ENCODE results near the gene IGFL2.

DNA sequence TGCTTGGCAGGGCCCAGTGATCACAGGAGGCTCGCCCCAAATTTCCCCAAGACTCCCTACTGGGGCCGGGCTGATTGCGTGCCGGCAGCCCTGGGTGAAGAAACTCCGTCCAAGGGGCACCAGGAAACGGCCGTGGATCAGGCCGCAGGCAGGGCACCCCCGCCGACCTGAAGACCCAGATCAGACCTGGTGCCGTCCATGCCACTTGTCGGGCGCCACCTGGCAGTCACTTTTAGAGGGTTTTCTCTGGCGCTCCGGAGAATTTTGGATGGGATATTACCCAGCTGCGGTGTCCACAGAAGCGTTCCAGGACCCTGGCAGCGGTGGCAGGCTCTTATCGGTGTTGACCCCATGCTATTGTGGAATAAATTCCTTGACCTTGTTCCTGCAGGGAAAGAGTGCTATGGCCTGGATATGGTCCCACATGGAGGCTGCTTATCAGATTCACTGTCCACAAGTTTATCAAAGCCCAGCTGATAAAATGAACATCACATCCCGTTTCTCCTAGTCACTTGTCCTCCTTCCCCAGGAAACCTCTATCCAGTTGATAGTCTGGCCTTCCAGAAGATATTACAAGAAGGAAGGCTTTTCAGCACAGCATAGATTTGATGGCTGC lies 38.2 kb downstream of the IGFL2 start:
- no peak for TF ChIP-seq POLR2A (IDR thresholded peaks at IDR 0.05)
- TF ChIP-seq, protein P1, sequence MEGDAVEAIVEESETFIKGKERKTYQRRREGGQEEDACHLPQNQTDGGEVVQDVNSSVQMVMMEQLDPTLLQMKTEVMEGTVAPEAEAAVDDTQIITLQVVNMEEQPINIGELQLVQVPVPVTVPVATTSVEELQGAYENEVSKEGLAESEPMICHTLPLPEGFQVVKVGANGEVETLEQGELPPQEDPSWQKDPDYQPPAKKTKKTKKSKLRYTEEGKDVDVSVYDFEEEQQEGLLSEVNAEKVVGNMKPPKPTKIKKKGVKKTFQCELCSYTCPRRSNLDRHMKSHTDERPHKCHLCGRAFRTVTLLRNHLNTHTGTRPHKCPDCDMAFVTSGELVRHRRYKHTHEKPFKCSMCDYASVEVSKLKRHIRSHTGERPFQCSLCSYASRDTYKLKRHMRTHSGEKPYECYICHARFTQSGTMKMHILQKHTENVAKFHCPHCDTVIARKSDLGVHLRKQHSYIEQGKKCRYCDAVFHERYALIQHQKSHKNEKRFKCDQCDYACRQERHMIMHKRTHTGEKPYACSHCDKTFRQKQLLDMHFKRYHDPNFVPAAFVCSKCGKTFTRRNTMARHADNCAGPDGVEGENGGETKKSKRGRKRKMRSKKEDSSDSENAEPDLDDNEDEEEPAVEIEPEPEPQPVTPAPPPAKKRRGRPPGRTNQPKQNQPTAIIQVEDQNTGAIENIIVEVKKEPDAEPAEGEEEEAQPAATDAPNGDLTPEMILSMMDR (IDR thresholded peaks at IDR 0.05): no peak

All from suprapubic skin (tissue), 3 donors.